ENCODE measurements around the gene BRPF1.
A peak's percentile ranks its signal among the peaks of the same experiment; 100 is the strongest.
"Not testable (repeated sequence)": the region's sequence is repeated elsewhere in the genome, so short reads cannot be mapped to it uniquely, and the experiment has no call there.

BRPF1 gene

DNA sequence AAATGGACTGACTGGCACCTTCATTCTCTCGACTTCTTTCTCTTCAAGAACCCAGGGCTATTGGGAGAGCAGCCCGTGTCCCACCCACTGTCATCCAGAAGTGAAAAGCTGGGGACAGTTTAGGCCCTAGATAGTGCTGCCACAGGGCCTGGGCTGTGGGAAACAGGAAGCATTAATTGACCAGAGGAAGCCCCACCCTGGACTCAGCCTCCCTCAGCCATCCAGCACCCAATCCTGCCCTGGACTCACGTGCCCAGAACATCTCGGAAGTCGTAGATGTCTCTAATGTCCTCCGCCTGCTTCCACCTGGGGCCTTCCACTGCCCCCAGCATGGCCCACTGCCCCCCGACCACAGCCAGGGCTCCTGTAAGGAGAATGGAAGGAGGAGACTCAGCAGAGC lies 35.9 kb downstream of the BRPF1 start:
- Histone ChIP-seq H3K27me3 (ENCODE audit: insufficient read depth, low read depth, severe bottlenecking) (no peaks in the 10 kb centered on the region), H3K36me3 (peaks cover 12% of the 10 kb centered on the region), H3K27ac (no peak overlapping the region), H3K9me3 (ENCODE audit: severe bottlenecking) (no peaks in the 10 kb centered on the region), H3K4me3 (ENCODE audit: low read depth, low read length) (no peak overlapping the region)
- TF ChIP-seq, protein P1, sequence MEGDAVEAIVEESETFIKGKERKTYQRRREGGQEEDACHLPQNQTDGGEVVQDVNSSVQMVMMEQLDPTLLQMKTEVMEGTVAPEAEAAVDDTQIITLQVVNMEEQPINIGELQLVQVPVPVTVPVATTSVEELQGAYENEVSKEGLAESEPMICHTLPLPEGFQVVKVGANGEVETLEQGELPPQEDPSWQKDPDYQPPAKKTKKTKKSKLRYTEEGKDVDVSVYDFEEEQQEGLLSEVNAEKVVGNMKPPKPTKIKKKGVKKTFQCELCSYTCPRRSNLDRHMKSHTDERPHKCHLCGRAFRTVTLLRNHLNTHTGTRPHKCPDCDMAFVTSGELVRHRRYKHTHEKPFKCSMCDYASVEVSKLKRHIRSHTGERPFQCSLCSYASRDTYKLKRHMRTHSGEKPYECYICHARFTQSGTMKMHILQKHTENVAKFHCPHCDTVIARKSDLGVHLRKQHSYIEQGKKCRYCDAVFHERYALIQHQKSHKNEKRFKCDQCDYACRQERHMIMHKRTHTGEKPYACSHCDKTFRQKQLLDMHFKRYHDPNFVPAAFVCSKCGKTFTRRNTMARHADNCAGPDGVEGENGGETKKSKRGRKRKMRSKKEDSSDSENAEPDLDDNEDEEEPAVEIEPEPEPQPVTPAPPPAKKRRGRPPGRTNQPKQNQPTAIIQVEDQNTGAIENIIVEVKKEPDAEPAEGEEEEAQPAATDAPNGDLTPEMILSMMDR (IDR thresholded peaks at IDR 0.05; ENCODE audit: low read depth, low read length) = no peak
- no peak for DNase-seq

DNA sequence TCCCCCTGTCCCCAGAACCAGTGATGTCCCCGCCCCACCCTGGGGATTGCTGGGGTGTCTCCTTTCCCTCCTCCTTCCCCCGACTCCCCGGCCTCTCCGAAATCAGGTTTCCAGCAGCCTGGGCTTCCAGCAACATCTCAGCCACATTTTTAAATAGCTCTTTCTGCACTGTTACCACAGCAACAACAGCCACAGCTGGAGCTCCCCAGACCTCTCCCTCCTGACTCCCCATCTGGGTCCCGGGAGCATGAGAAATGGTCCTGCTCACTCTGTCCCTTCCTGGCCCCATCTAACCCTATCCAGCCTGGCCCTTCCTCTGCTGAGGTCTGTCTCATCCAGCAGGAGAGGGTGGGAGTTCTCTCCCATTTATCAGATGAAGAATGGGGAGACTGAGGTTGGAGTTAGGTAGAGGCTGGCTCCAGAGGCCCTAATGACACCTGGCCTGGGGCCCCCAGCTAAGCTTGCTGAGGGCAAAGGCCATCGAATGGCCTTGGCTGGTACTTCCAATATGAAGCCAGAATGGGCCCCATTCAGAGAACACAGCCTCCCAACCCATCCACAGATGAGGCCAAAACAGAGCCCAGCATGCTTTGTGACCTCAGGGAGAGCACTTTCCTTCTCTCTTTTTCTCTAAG lies 36.7 kb downstream of the BRPF1 start:
- no peaks in the 10 kb centered on the region for H3K27me3 ChIP-seq (ENCODE audit: insufficient read depth, low read depth, severe bottlenecking)
- H3K36me3 ChIP-seq = peaks cover 9% of the 10 kb centered on the region
- no peak for DNase-seq

DNA sequence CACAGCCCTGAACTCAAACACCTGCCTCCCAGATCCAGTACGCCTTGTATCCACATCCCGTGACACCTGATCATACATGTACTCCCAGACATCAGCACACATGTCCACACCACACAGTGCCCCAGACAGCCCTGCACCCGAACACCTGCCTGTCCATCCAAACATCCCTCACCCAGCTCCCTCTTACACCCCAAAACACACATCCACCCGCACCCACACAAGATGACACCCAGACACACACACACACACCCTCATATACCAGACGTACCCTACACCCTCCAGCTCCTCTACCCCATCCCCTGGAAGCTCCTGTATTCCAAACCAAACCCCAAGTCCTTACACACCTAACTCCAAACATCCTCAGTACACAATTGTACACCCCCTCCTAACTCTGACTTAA lies 37.5 kb downstream of the BRPF1 start:
- Histone ChIP-seq H3K9me3 (ENCODE audit: severe bottlenecking) (no peaks in the 10 kb centered on the region), H3K27me3 (ENCODE audit: insufficient read depth, low read depth, severe bottlenecking) (no peaks in the 10 kb centered on the region), H3K36me3 (peaks cover 9% of the 10 kb centered on the region), H3K27ac (no peak overlapping the region), H3K4me3 (ENCODE audit: low read depth, low read length) (peak overlapping the region; percentile 56)
- TF ChIP-seq, protein P1 (IDR thresholded peaks at IDR 0.05; ENCODE audit: low read depth, low read length) = no peak
- no peak for DNase-seq

More for the DNA sequence above, 36.7 kb downstream of the BRPF1 start:
- Histone ChIP-seq H3K9me3 (ENCODE audit: severe bottlenecking) (no peaks in the 10 kb centered on the region), H3K4me3 (ENCODE audit: low read depth, low read length) (no peak overlapping the region), H3K27ac (no peak overlapping the region)
- TF ChIP-seq, protein P1 (IDR thresholded peaks at IDR 0.05; ENCODE audit: low read depth, low read length) = no peak

DNA sequence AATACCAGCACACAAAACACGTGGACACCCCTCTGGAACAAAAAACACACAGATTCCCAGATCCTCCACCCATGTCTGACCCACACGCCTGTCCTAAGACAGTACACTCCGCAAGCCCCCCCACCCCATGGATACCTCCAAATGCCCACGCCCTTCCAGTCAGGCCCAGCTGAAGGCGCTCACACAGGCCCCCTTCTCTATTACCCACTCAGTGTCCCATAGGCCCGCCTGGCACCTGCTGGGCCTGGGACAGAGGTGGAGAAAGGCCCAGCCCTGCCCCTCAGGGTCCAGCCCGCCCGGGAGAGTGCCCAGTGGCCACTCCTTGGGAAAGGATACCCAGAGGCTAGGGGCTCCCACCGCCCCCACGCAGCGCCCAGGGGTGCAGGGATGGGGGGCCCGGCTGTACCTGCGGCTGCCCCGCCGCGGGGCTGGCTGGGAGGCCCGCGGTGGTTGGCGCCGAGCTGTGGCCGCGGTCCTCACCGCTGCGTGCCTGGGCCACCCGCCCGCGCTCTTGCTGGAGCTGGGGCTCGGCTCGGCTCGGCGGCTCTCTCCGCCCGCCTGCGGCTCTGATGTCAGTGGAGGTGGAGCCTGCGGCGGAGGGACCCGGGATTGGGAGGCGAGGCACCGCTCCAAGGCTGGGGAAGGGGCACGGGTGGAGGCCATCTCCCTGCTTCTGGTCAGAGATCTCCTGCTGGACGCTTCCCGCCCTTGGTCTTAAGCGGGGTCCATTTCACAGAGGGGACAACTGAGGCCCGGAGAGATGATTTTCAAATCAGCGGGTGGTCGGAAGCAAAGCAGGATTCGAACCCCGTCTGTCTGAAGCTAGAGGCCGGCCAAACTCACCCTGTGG lies 38.1 kb downstream of the BRPF1 start, which contains the start of gene CAMK1:
CAMK1 (minus strand) TSS at position 522 of the 850 bp plus-strand sequence. CDS start 2,198 bp downstream, outside the sequence.
- H3K27me3 ChIP-seq (ENCODE audit: insufficient read depth, low read depth, severe bottlenecking) = no peaks in the 10 kb centered on the region
- peak; percentile 79 for DNase-seq
- H3K27ac ChIP-seq = peak within 1 kb of the TSS; percentile 63
- TF ChIP-seq, protein P1 (IDR thresholded peaks at IDR 0.05; ENCODE audit: low read depth, low read length) = no peak
- peak within 1 kb of the TSS; percentile 56 for H3K4me3 ChIP-seq (ENCODE audit: low read depth, low read length)
- H3K9me3 ChIP-seq (ENCODE audit: severe bottlenecking) = no peaks in the 10 kb centered on the region
- H3K36me3 ChIP-seq = peaks cover 9% of the 10 kb centered on the region

DNA sequence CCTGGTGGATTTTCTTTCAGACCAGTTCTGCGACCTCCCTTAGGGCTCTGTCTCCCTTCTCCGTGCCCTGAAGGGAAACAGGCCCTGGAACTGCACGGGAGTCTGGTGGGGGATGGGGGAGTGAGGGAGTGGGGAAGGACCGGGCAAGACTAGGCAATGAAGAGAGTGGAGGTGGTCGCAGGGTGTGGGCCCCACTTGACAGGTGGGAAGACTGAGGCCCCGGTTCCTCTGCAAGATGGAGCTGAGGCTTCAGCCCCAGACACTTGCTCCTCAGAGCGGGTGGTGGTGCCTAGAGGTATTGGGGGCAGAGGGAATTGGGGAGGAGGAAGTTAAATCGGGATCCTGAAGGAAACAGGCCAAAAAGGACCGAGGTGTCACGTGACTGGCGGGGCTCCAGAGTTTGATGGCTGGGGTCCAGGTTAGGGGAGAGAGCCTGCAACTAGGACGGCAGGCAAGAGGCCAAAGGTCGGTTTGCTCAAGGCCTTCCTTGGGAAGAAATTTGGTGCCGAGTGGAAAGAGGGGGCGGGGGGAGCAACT lies 38.8 kb downstream of the BRPF1 start:
- H3K27me3 ChIP-seq (ENCODE audit: insufficient read depth, low read depth, severe bottlenecking) = no peaks in the 10 kb centered on the region
- H3K36me3 ChIP-seq = peaks cover 6% of the 10 kb centered on the region
- H3K9me3 ChIP-seq (ENCODE audit: severe bottlenecking) = no peaks in the 10 kb centered on the region
- TF ChIP-seq, protein P1 (IDR thresholded peaks at IDR 0.05; ENCODE audit: low read depth, low read length) = no peak
- H3K27ac ChIP-seq = no peak overlapping the region
- no peak for DNase-seq
- H3K4me3 ChIP-seq (ENCODE audit: low read depth, low read length) = peak overlapping the region; percentile 56

DNA sequence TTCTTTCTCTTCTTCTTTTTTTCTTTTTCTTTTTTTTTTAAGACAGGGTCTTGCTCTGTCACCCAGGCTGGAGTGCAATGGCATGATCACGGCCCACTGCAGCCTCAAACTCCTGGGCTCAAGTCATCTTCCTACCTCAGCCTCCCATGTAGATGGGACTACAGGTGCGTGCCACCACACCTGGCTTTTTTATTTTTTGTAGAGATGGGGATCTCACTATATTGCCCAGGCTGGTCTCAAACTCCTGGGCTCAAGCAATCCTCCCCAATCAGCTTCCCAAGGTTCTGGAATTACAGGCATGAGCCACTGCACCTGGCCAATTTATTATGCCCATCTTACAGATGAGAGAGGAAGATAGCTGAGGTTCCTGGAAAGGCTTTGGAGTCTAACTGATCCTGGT lies 39.5 kb downstream of the BRPF1 start:
- H3K27me3 ChIP-seq (ENCODE audit: insufficient read depth, low read depth, severe bottlenecking); H3K27ac ChIP-seq; H3K36me3 ChIP-seq; DNase-seq; H3K4me3 ChIP-seq (ENCODE audit: low read depth, low read length); H3K9me3 ChIP-seq (ENCODE audit: severe bottlenecking): not testable (repeated sequence)

Measured in WERI-Rb-1 (cell line).